ENCODE data around the gene NRARP. TPM values are rescaled to one million over a fixed set of nuclear protein-coding genes. Genes with fewer than 3 reads are reported as not detected.
"Not testable (repeated sequence)": the region's sequence is repeated elsewhere in the genome, so short reads cannot be mapped to it uniquely, and the experiment has no call there.

The NRARP gene
- total and polyA plus RNA-seq, 2 donors from 2014 or later = 1.7 to 4.7 TPM

GRCh38 chr9:137333016-137333671 is 31.1 kb upstream of the NRARP start:
- DNase-seq = no peak
- H3K36me3 ChIP-seq (ENCODE audit: control insufficient read depth in 2 of 3, insufficient read depth in 3 of 3, low read length in 3 of 3) = peaks cover 0 to 2% (median 0%) of the 10 kb centered on the region in 3 donors
- intact Hi-C loops (cut with DNase I) = no loop called here

GRCh38 chr9:137331929-137332328 is 29.9 kb upstream of the NRARP start:
- FAIRE-seq = no peak
- Histone ChIP-seq H3K4me3 (ENCODE audit: low read length in 3 of 3) (no peak overlapping the region), H3K36me3 (ENCODE audit: control insufficient read depth in 2 of 3, insufficient read depth in 3 of 3, low read length in 3 of 3) (peaks cover 0 to 3% (median 0%) of the 10 kb centered on the region in 3 donors), H3K4me1 (ENCODE audit: control insufficient read depth in 2 of 3, insufficient read depth in 2 of 3, low read depth in 1 of 3, low read length in 3 of 3) (no peaks in the 10 kb centered on the region), H3K9ac (ENCODE audit: low read length in 3 of 3) (no peak overlapping the region), H3K27ac (ENCODE audit: low read depth in 2 of 2, low read length in 2 of 2) (no peak overlapping the region), H3K9me3 (ENCODE audit: control insufficient read depth in 2 of 3, insufficient read depth in 1 of 3, low read length in 3 of 3) (peaks cover 0 to 5% (median 3%) of the 10 kb centered on the region in 3 donors), H3K27me3 (ENCODE audit: control insufficient read depth, insufficient read depth, low read length) (peaks cover 2% of the 10 kb centered on the region)
- no peak for DNase-seq
- intact Hi-C loops (cut with DNase I) = no loop called here
- TF ChIP-seq CTCF (IDR thresholded peaks at IDR 0.05; ENCODE audit: borderline replicate concordance, extremely low read depth, insufficient read depth) = no peak

More at GRCh38 chr9:137333016-137333671, 31.1 kb upstream of the NRARP start:
- FAIRE-seq = no peak
- Histone ChIP-seq H3K4me1 (ENCODE audit: control insufficient read depth in 2 of 3, insufficient read depth in 2 of 3, low read depth in 1 of 3, low read length in 3 of 3) (no peaks in the 10 kb centered on the region), H3K27me3 (ENCODE audit: control insufficient read depth, insufficient read depth, low read length) (peaks cover 1% of the 10 kb centered on the region), H3K9ac (ENCODE audit: low read length in 3 of 3) (no peak overlapping the region), H3K4me3 (ENCODE audit: low read length in 3 of 3) (no peak overlapping the region), H3K9me3 (ENCODE audit: control insufficient read depth in 2 of 3, insufficient read depth in 1 of 3, low read length in 3 of 3) (peaks cover 0 to 4% (median 3%) of the 10 kb centered on the region in 3 donors), H3K27ac (ENCODE audit: low read depth in 2 of 2, low read length in 2 of 2) (no peak overlapping the region)
- TF ChIP-seq CTCF (IDR thresholded peaks at IDR 0.05; ENCODE audit: borderline replicate concordance, extremely low read depth, insufficient read depth) = no peak

GRCh38 chr9:137330689-137331088 is 28.6 kb upstream of the NRARP start:
- Histone ChIP-seq H3K4me3 (ENCODE audit: low read length in 3 of 3) (no peak overlapping the region), H3K9me3 (ENCODE audit: control insufficient read depth in 2 of 3, insufficient read depth in 1 of 3, low read length in 3 of 3) (peaks cover 0 to 2% (median 0%) of the 10 kb centered on the region in 3 donors), H3K9ac (ENCODE audit: low read length in 3 of 3) (no peak overlapping the region), H3K36me3 (ENCODE audit: control insufficient read depth in 2 of 3, insufficient read depth in 3 of 3, low read length in 3 of 3) (peaks cover 0 to 3% (median 0%) of the 10 kb centered on the region in 3 donors), H3K4me1 (ENCODE audit: control insufficient read depth in 2 of 3, insufficient read depth in 2 of 3, low read depth in 1 of 3, low read length in 3 of 3) (no peaks in the 10 kb centered on the region), H3K27me3 (ENCODE audit: control insufficient read depth, insufficient read depth, low read length) (peaks cover 2% of the 10 kb centered on the region), H3K27ac (ENCODE audit: low read depth in 2 of 2, low read length in 2 of 2) (no peak overlapping the region)
- DNase-seq = no peak
- FAIRE-seq = no peak
- TF ChIP-seq CTCF (IDR thresholded peaks at IDR 0.05; ENCODE audit: borderline replicate concordance, extremely low read depth, insufficient read depth) = no peak
- intact Hi-C loops (cut with DNase I) = no loop called here

- H3K27me3 ChIP-seq (ENCODE audit: control insufficient read depth, insufficient read depth, low read length); H3K9me3 ChIP-seq (ENCODE audit: control insufficient read depth in 2 of 3, insufficient read depth in 1 of 3, low read length in 3 of 3); intact Hi-C loops (cut with DNase I); H3K36me3 ChIP-seq (ENCODE audit: control insufficient read depth in 2 of 3, insufficient read depth in 3 of 3, low read length in 3 of 3); DNase-seq; H3K4me3 ChIP-seq (ENCODE audit: low read length in 3 of 3); H3K9ac ChIP-seq (ENCODE audit: low read length in 3 of 3); H3K4me1 ChIP-seq (ENCODE audit: control insufficient read depth in 2 of 3, insufficient read depth in 2 of 3, low read depth in 1 of 3, low read length in 3 of 3); FAIRE-seq; H3K27ac ChIP-seq (ENCODE audit: low read depth in 2 of 2, low read length in 2 of 2): not testable (repeated sequence)
Observed at GRCh38 chr9:137329590-137329989, 27.5 kb upstream of the NRARP start.

GRCh38 chr9:137327641-137328550 is 25.8 kb upstream of the NRARP start:
- H3K9me3 ChIP-seq (ENCODE audit: control insufficient read depth in 2 of 3, insufficient read depth in 1 of 3, low read length in 3 of 3); H3K36me3 ChIP-seq (ENCODE audit: control insufficient read depth in 2 of 3, insufficient read depth in 3 of 3, low read length in 3 of 3); H3K27ac ChIP-seq (ENCODE audit: low read depth in 2 of 2, low read length in 2 of 2); intact Hi-C loops (cut with DNase I); DNase-seq; H3K4me1 ChIP-seq (ENCODE audit: control insufficient read depth in 2 of 3, insufficient read depth in 2 of 3, low read depth in 1 of 3, low read length in 3 of 3); H3K27me3 ChIP-seq (ENCODE audit: control insufficient read depth, insufficient read depth, low read length); H3K4me3 ChIP-seq (ENCODE audit: low read length in 3 of 3): not testable (repeated sequence)
- peak overlapping the region in 1 of 3 donors; percentile 28 for H3K9ac ChIP-seq (ENCODE audit: low read length in 3 of 3)
- FAIRE-seq = peak; percentile 100

All from kidney (tissue), 14 donors.